Skeletal muscle cell (primary cell): ENCODE results near the gene RTN4IP1.

Experiments
- DNase-seq: peaks from one replicate; pipeline ENCODE4 v3.0.0-alpha.2; 2010; ENCODE audit warnings: low read depth
- H3K4me3 ChIP-seq: 2 replicates; pipeline ENCODE4 v1.5.1; 2011; ENCODE audit warnings: low read depth, mild to moderate bottlenecking, control low read depth, low read length, moderate library complexity

RTN4IP1 gene

GRCh38 chr6:106530502-106530901 is 98.8 kb downstream of the RTN4IP1 start:
- no peak for DNase-seq
- H3K4me3 ChIP-seq = no peak overlapping the region

GRCh38 chr6:106530026-106530425 is 99.3 kb downstream of the RTN4IP1 start:
- no peak overlapping the region for H3K4me3 ChIP-seq
- no peak for DNase-seq

- DNase-seq = no peak
- H3K4me3 ChIP-seq = no peak overlapping the region
Measured at GRCh38 chr6:106529438-106529837, 99.9 kb downstream of the RTN4IP1 start.

GRCh38 chr6:106528521-106528920 is 100.8 kb downstream of the RTN4IP1 start:
- no peak for DNase-seq
- no peak overlapping the region for H3K4me3 ChIP-seq

- DNase-seq = peak; percentile 92
- no peak overlapping the region for H3K4me3 ChIP-seq
Measured at GRCh38 chr6:106527979-106528378, 101.3 kb downstream of the RTN4IP1 start.

GRCh38 chr6:106527117-106527516 is 102.2 kb downstream of the RTN4IP1 start:
- no peak overlapping the region for H3K4me3 ChIP-seq
- DNase-seq = no peak

GRCh38 chr6:106525882-106526275 is 103.4 kb downstream of the RTN4IP1 start:
- H3K4me3 ChIP-seq = no peak overlapping the region
- DNase-seq = no peak

GRCh38 chr6:106525107-106525881 is 104.0 kb downstream of the RTN4IP1 start:
- DNase-seq = no peak
- H3K4me3 ChIP-seq = no peak overlapping the region

- no peak for DNase-seq
- H3K4me3 ChIP-seq = no peak overlapping the region
Measured at GRCh38 chr6:106522562-106523250, 106.6 kb downstream of the RTN4IP1 start.
